SK-N-SH (cell line): Measurements from ENCODE around the gene SOCS4. TPM values are rescaled to one million over a fixed set of nuclear protein-coding genes. Genes with fewer than 3 reads are reported as not detected.

Experiments used
- CTCF ChIA-PET: fragments of 300-600, 350-600 bp; formaldehyde crosslinking; extraction: SDS; loops from one replicate; lab custom pipeline; 2021; lab: Yijun Ruan, JAX
- POLR2A ChIA-PET: fragments of 350-600 bp; sonication (Branson Sonifier 250); formaldehyde crosslinking; extraction: SDS; loops from one replicate; lab custom pipeline; 2020; ENCODE audit warnings: antibody characterized with exemption, inconsistent platforms; lab: Yijun Ruan, JAX
- DNase-seq: peaks from one replicate; pipeline ENCODE4 v3.0.0; 2012
- H2AFZ ChIP-seq: fragments of 200-600 bp; sonication (generic); 2 replicates; pipeline ENCODE4 v1.8.1; 2016; ENCODE audit warnings: antibody characterized with exemption, mild to moderate bottlenecking, low read depth
- H3F3A ChIP-seq: fragments of 200-600 bp; sonication (generic); replicated peaks from 2 replicates; pipeline ENCODE3; 2016; ENCODE audit warnings: antibody characterized with exemption, mild to moderate bottlenecking; ENCODE audit not compliant: insufficient read depth
- H3K27ac ChIP-seq, 2 experiments: fragments of 200-500 bp in 1 of 2; fragments of 200-600 bp in 1 of 2; sonication (Bioruptor generic) in 1 of 2; sonication (generic), shearing (Covaris generic) in 1 of 2; 2 replicates each; pipeline versions ENCODE4 v1.5.1 to v1.6.1; 2014 to 2016; ENCODE audit warnings: low read depth in 2 of 2, inconsistent platforms in 1 of 2, low read length in 1 of 2, mild to moderate bottlenecking in 1 of 2, mixed read lengths in 1 of 2
- H3K27me3 ChIP-seq: fragments of 200-600 bp; sonication (generic), shearing (Covaris generic); 2 replicates; pipeline ENCODE4 v1.6.1; 2016; ENCODE audit warnings: mixed run types; ENCODE audit not compliant: insufficient read depth
- H3K36me3 ChIP-seq, 2 experiments: fragments of 200-500 bp in 1 of 2; fragments of 200-600 bp in 1 of 2; sonication (Bioruptor generic) in 1 of 2; sonication (generic) in 1 of 2; replicated peaks in 1 of 2; 2 replicates each; pipeline versions ENCODE3 to v1.5.1; 2014 to 2016; ENCODE audit warnings: low read length in 1 of 2, mild to moderate bottlenecking in 1 of 2; ENCODE audit not compliant: insufficient read depth in 2 of 2, control insufficient read depth in 1 of 2
- H3K4me1 ChIP-seq, 2 experiments: fragments of 200-500 bp in 1 of 2; fragments of 200-600 bp in 1 of 2; sonication (Bioruptor generic) in 1 of 2; sonication (generic), shearing (Covaris generic) in 1 of 2; 2 replicates each; pipeline versions ENCODE4 v1.5.1 to v1.6.1; 2014 to 2016; ENCODE audit warnings: low read depth in 1 of 2, low read length in 1 of 2, mixed run types in 1 of 2; ENCODE audit not compliant: insufficient read depth in 2 of 2, control insufficient read depth in 1 of 2
- H3K4me2 ChIP-seq: fragments of 200-600 bp; sonication (generic), shearing (Covaris generic); 2 replicates; pipeline ENCODE4 v1.6.1; 2017; ENCODE audit warnings: mixed run types
- H3K4me3 ChIP-seq, 2 experiments: fragments of 200-500 bp in 1 of 2; fragments of 200-600 bp in 1 of 2; sonication (Bioruptor generic) in 1 of 2; sonication (generic), shearing (Covaris generic) in 1 of 2; 2 replicates each; pipeline versions ENCODE4 v1.5.1 to v1.8.1; 2014 to 2016; ENCODE audit warnings: low read depth in 2 of 2, inconsistent platforms in 1 of 2, low read length in 1 of 2, mild to moderate bottlenecking in 1 of 2, mixed read lengths in 1 of 2, moderate library complexity in 1 of 2
- H3K79me2 ChIP-seq: fragments of 200-600 bp; sonication (generic); 2 replicates; pipeline ENCODE4 v1.8.1; 2017; ENCODE audit warnings: mild to moderate bottlenecking; ENCODE audit not compliant: insufficient read depth
- H3K9ac ChIP-seq: fragments of 200-600 bp; sonication (generic); 2 replicates; pipeline ENCODE4 v1.6.1; 2017; ENCODE audit warnings: mixed run types
- H3K9me2 ChIP-seq: fragments of 200-600 bp; sonication (generic); 2 replicates; pipeline ENCODE4 v1.6.1; 2017; ENCODE audit warnings: mixed run types
- H3K9me3 ChIP-seq: fragments of 200-600 bp; sonication (generic); 2 replicates; pipeline ENCODE4 v1.6.1; 2017; ENCODE audit warnings: mixed run types, mild to moderate bottlenecking, moderate library complexity
- H4K20me1 ChIP-seq: fragments of 200-600 bp; sonication (generic); 2 replicates; pipeline ENCODE4 v1.6.1; 2017; ENCODE audit warnings: mild to moderate bottlenecking, mixed run types; ENCODE audit not compliant: insufficient read depth
- EZH2phosphoT487 ChIP-seq: fragments of 200-600 bp; sonication (generic); IDR thresholded peaks from 2 replicates; pipeline ENCODE4 v1.6.1; 2017; ENCODE audit warnings: low read depth, mixed run types, mild to moderate bottlenecking, antibody characterized with exemption, moderate library complexity, borderline replicate concordance
- FOXJ3 ChIP-seq: sonication (generic); formaldehyde crosslinking; IDR thresholded peaks from 2 replicates; pipeline ENCODE4 v1.5.1; 2020; ENCODE audit warnings: mild to moderate bottlenecking, missing genetic modification reagents
- MXI1 ChIP-seq: IDR thresholded peaks from 2 replicates; pipeline ENCODE4 v1.6.1; 2012; ENCODE audit warnings: mild to moderate bottlenecking, low read depth, low read length, improper control_type of control experiment
- NFIC ChIP-seq: IDR thresholded peaks from 2 replicates; pipeline ENCODE4 v1.4.0; 2012; ENCODE audit warnings: borderline replicate concordance
- POLR2AphosphoS5 ChIP-seq: IDR thresholded peaks from 2 replicates; pipeline ENCODE4 v1.6.1; 2012; ENCODE audit warnings: low read depth, low read length
- RAD21 ChIP-seq: IDR thresholded peaks from 2 replicates; pipeline ENCODE4 v1.6.1; 2012; ENCODE audit warnings: mild to moderate bottlenecking, low read length
- RXRA ChIP-seq: IDR thresholded peaks from 2 replicates; pipeline ENCODE4 v1.4.0; 2012; ENCODE audit warnings: low read depth, mild to moderate bottlenecking, borderline replicate concordance
- SMC3 ChIP-seq: IDR thresholded peaks from 2 replicates; pipeline ENCODE4 v1.6.1; 2012; ENCODE audit warnings: low read depth, low read length, improper control_type of control experiment
- TCF12 ChIP-seq: IDR thresholded peaks from 2 replicates; pipeline ENCODE4 v1.4.0; 2012
- USF1 ChIP-seq: IDR thresholded peaks from 2 replicates; pipeline ENCODE4 v1.4.0; 2012; ENCODE audit warnings: low read depth, borderline replicate concordance
- USF2 ChIP-seq: fragments of 150-350 bp; IDR thresholded peaks from 2 replicates; pipeline ENCODE4 v1.6.1; 2017; ENCODE audit warnings: antibody characterized with exemption, low read length, low read depth, borderline replicate concordance
- YY1 ChIP-seq: IDR thresholded peaks from 2 replicates; pipeline ENCODE4 v1.4.0; 2012; ENCODE audit warnings: low read depth, mild to moderate bottlenecking
- WGBS: methylation state at CpG from one replicate; pipeline ENCODE4 v1.1.6; 2017; ENCODE audit warnings: low lambda C conversion rate; 5-methylcytosine and 5-hydroxymethylcytosine counted together
- polyA plus RNA-seq, 3 experiments: library from polyadenylated mRNA; depleted of rRNA; stranded (reverse); fragments of >200 nt; gene quantifications; 2 replicates each; pipeline ENCODE4 v1.2.3, GENCODE V29; 2012
- TF ChIP-seq, protein P1 (sequence below): IDR thresholded peaks from 2 replicates; pipeline ENCODE4 v1.4.0; 2012; ENCODE audit warnings: low read depth
- TF ChIP-seq, protein P2 (sequence below): fragments of 200-600 bp; sonication (generic); IDR thresholded peaks from 2 replicates; pipeline ENCODE4 v1.6.1; 2017; ENCODE audit warnings: antibody characterized with exemption, mild to moderate bottlenecking, moderate library complexity
- TF ChIP-seq, protein P3 (sequence below): fragments of 150-350 bp; IDR thresholded peaks from 2 replicates; pipeline ENCODE4 v1.6.1; 2016; ENCODE audit warnings: mild to moderate bottlenecking, low read depth, low read length
- TF ChIP-seq, protein P4 (sequence below): IDR thresholded peaks from 2 replicates; pipeline ENCODE4 v1.4.0; 2012; ENCODE audit warnings: low read depth, borderline replicate concordance

Gene SOCS4
- polyA plus RNA-seq, 1 of the 3 experiments (the other 2 are of a cell fraction) = 2.2 TPM

- Histone ChIP-seq H2AFZ (peak overlapping the region; percentile 93), H3K4me3 (peak overlapping the region; percentile 69 to 73), H3K27me3 (no peaks in the 10 kb centered on the region), H3K9ac (peak overlapping the region; percentile 94), H3K4me1 (peaks cover 9 to 19% of the 10 kb centered on the region in 2 experiments; a peak in 3 of 4 replicates), H3K27ac (no peak overlapping the region), H3F3A (no peaks in the 10 kb centered on the region), H3K9me2 (no peaks in the 10 kb centered on the region), H3K79me2 (peaks cover 73% of the 10 kb centered on the region), H3K9me3 (no peaks in the 10 kb centered on the region), H3K4me2 (peak overlapping the region; percentile 87), H3K36me3 (peaks cover 5 to 8% of the 10 kb centered on the region in 2 experiments), H4K20me1 (peaks cover 26% of the 10 kb centered on the region)
- POLR2A ChIA-PET = interaction anchor here (3.0 kb wide), 1 partner anchor 25 kb away, joined by 32 read pairs; the partner anchor contains the start of gene MAPK1IP1L
- no peak for DNase-seq
- WGBS = 27% methylated on average over 7 of the region's 7 CpGs
- CTCF ChIA-PET = interaction anchor here (1.1 to 7.0 kb wide), 3 partner anchors 26 to 462 kb away, joined by 3 to 40 read pairs (median 3); partner anchors contain the start of gene MAPK1IP1L
- TF ChIP-seq USF2 (no peak), NFIC (no peak), MXI1 (no peak), FOXJ3 (CRISPR knock-in tag) (no peak), EZH2phosphoT487 (no peak), TCF12 (no peak), USF1 (no peak), POLR2AphosphoS5 (no peak)
- TF ChIP-seq, protein P1, sequence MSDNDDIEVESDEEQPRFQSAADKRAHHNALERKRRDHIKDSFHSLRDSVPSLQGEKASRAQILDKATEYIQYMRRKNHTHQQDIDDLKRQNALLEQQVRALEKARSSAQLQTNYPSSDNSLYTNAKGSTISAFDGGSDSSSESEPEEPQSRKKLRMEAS = no peak
These were observed 1.1 kb upstream of the SOCS4 start for GRCh38 chr14:55025948-55026347.

DNA sequence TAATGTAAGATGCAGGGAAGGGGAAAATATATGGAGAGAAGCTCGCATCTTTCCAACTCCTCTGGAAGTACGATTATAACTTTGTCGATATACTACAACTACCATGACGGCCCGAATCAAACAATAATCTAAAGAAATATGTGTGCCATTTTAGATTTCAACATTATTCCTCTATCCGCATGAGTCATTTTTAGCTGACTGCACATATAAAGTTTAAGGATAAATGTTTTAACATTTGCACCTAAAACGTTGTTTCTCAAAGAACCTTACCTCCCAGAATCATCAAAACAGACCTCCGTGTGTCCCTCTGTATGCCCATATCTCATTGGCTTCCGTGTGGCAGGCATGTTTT is 619 bp upstream of the SOCS4 start:
- Histone ChIP-seq H3K4me2 (peak overlapping the region; percentile 87), H4K20me1 (peaks cover 31% of the 10 kb centered on the region), H3K9ac (peak overlapping the region; percentile 94), H2AFZ (peak overlapping the region; percentile 93), H3K27me3 (no peaks in the 10 kb centered on the region), H3F3A (no peaks in the 10 kb centered on the region), H3K36me3 (peaks cover 5% of the 10 kb centered on the region in 2 experiments), H3K4me1 (peaks cover 13 to 19% of the 10 kb centered on the region in 2 experiments; a peak in 3 of 4 replicates), H3K9me2 (no peaks in the 10 kb centered on the region), H3K79me2 (peaks cover 77% of the 10 kb centered on the region), H3K27ac (peak overlapping the region; percentile 78 to 84), H3K4me3 (peak overlapping the region; percentile 69 to 73), H3K9me3 (no peaks in the 10 kb centered on the region)
- POLR2A ChIA-PET = interaction anchor here (0.8 to 3.0 kb wide), 7 partner anchors 11 to 461 kb away, joined by 3 to 32 read pairs (median 5); partner anchors contain the start of gene MAPK1IP1L
- CTCF ChIA-PET = interaction anchor here (1.0 to 7.0 kb wide), 7 partner anchors 10 to 463 kb away, joined by 3 to 40 read pairs (median 3); partner anchors contain the start of genes MAPK1IP1L and SAMD4A
- no peak for DNase-seq
- 2% methylated on average over 9 of the region's 9 CpGs for WGBS
- TF ChIP-seq SMC3 (no peak), RAD21 (no peak), RXRA (no peak), YY1 (no peak)
- TF ChIP-seq, protein P2, sequence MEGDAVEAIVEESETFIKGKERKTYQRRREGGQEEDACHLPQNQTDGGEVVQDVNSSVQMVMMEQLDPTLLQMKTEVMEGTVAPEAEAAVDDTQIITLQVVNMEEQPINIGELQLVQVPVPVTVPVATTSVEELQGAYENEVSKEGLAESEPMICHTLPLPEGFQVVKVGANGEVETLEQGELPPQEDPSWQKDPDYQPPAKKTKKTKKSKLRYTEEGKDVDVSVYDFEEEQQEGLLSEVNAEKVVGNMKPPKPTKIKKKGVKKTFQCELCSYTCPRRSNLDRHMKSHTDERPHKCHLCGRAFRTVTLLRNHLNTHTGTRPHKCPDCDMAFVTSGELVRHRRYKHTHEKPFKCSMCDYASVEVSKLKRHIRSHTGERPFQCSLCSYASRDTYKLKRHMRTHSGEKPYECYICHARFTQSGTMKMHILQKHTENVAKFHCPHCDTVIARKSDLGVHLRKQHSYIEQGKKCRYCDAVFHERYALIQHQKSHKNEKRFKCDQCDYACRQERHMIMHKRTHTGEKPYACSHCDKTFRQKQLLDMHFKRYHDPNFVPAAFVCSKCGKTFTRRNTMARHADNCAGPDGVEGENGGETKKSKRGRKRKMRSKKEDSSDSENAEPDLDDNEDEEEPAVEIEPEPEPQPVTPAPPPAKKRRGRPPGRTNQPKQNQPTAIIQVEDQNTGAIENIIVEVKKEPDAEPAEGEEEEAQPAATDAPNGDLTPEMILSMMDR = no peak
- TF ChIP-seq, protein P3, sequence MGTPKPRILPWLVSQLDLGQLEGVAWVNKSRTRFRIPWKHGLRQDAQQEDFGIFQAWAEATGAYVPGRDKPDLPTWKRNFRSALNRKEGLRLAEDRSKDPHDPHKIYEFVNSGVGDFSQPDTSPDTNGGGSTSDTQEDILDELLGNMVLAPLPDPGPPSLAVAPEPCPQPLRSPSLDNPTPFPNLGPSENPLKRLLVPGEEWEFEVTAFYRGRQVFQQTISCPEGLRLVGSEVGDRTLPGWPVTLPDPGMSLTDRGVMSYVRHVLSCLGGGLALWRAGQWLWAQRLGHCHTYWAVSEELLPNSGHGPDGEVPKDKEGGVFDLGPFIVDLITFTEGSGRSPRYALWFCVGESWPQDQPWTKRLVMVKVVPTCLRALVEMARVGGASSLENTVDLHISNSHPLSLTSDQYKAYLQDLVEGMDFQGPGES = no peak
- TF ChIP-seq, protein P4, sequence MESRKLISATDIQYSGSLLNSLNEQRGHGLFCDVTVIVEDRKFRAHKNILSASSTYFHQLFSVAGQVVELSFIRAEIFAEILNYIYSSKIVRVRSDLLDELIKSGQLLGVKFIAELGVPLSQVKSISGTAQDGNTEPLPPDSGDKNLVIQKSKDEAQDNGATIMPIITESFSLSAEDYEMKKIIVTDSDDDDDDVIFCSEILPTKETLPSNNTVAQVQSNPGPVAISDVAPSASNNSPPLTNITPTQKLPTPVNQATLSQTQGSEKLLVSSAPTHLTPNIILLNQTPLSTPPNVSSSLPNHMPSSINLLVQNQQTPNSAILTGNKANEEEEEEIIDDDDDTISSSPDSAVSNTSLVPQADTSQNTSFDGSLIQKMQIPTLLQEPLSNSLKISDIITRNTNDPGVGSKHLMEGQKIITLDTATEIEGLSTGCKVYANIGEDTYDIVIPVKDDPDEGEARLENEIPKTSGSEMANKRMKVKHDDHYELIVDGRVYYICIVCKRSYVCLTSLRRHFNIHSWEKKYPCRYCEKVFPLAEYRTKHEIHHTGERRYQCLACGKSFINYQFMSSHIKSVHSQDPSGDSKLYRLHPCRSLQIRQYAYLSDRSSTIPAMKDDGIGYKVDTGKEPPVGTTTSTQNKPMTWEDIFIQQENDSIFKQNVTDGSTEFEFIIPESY = no peak
